Activated T-cell treated with anti-CD3 and anti-CD28 coated beads for 24 hours (primary cell): ENCODE measurements around the gene TIAM1.

Source experiments
- DNase-seq: peaks from one replicate; pipeline ENCODE4 v3.0.0-alpha.2; 2020; ENCODE audit warnings: low read depth

TIAM1 gene

GRCh38 chr21:31252091-31252490, 92.0 kb downstream of the TIAM1 start:
- no peak for DNase-seq

- no peak for DNase-seq
Observed at GRCh38 chr21:31251686-31252085, 92.4 kb downstream of the TIAM1 start.

GRCh38 chr21:31248598-31248997, 95.5 kb downstream of the TIAM1 start:
- DNase-seq: no peak

- DNase-seq: no peak
Observed at GRCh38 chr21:31243611-31244010, 100.5 kb downstream of the TIAM1 start.

- DNase-seq: no peak
Observed at GRCh38 chr21:31236528-31236927, 107.5 kb downstream of the TIAM1 start.

- DNase-seq: no peak
Observed at GRCh38 chr21:31235671-31236450, 108.2 kb downstream of the TIAM1 start.

GRCh38 chr21:31234936-31235335, 109.1 kb downstream of the TIAM1 start:
- no peak for DNase-seq

GRCh38 chr21:31233711-31234110, 110.3 kb downstream of the TIAM1 start:
- DNase-seq: no peak

- DNase-seq: no peak
Observed at GRCh38 chr21:31232344-31232743, 111.7 kb downstream of the TIAM1 start.

GRCh38 chr21:31230937-31231336, 113.1 kb downstream of the TIAM1 start:
- DNase-seq: no peak

- DNase-seq: peak; percentile 13
Observed at GRCh38 chr21:31228723-31229122, 115.3 kb downstream of the TIAM1 start.

GRCh38 chr21:31225713-31226112, 118.3 kb downstream of the TIAM1 start:
- no peak for DNase-seq

GRCh38 chr21:31222142-31222541, 121.9 kb downstream of the TIAM1 start:
- no peak for DNase-seq

GRCh38 chr21:31221043-31221442, 123.0 kb downstream of the TIAM1 start:
- no peak for DNase-seq

- DNase-seq: no peak
Observed at GRCh38 chr21:31220575-31220974, 123.5 kb downstream of the TIAM1 start.

- no peak for DNase-seq
Observed at GRCh38 chr21:31218830-31219608, 125.0 kb downstream of the TIAM1 start.

- DNase-seq: no peak
Observed at GRCh38 chr21:31216206-31216605, 127.9 kb downstream of the TIAM1 start.

GRCh38 chr21:31213787-31214186, 130.3 kb downstream of the TIAM1 start:
- no peak for DNase-seq

GRCh38 chr21:31211836-31212235, 132.2 kb downstream of the TIAM1 start:
- DNase-seq: no peak

- DNase-seq: no peak
Observed at GRCh38 chr21:31205412-31205811, 138.6 kb downstream of the TIAM1 start.

GRCh38 chr21:31204801-31205200, 139.3 kb downstream of the TIAM1 start:
- DNase-seq: no peak

- no peak for DNase-seq
Observed at GRCh38 chr21:31203431-31204054, 140.5 kb downstream of the TIAM1 start.

GRCh38 chr21:31201548-31201947, 142.5 kb downstream of the TIAM1 start:
- DNase-seq: no peak
